Calu3 (cell line): ENCODE data around the gene NEK7. TPM values are rescaled to one million over a fixed set of nuclear protein-coding genes. Genes with fewer than 3 reads are reported as not detected.

Experiments used
- BruUV-seq: library from RNA; stranded (reverse); fragments of 400-500 nt; replicated peaks from 2 replicates; lab custom pipeline; 2021; lab: Mats Ljungman, UMichigan
- CTCF ChIA-PET: fragments of 300-600 bp; sonication (Branson Sonifier 250); formaldehyde crosslinking; loops from one replicate; lab custom pipeline; 2022; ENCODE audit warnings: antibody characterized with exemption; lab: Charles Lee
- DNase-seq: peaks from one replicate; pipeline ENCODE4 v3.0.0; 2022
- H3K27ac Mint-ChIP-seq: one replicate; pipeline ENCODE4 v1.8.0; 2022; ENCODE audit warnings: mixed read lengths; ENCODE audit not compliant: unreplicated experiment
- H3K27me3 Mint-ChIP-seq: one replicate; pipeline ENCODE4 v1.8.0; 2022; ENCODE audit warnings: mixed read lengths; ENCODE audit not compliant: unreplicated experiment
- H3K36me3 Mint-ChIP-seq: one replicate; pipeline ENCODE4 v1.8.0; 2022; ENCODE audit warnings: mild to moderate bottlenecking, moderate library complexity, mixed read lengths; ENCODE audit not compliant: insufficient read depth, unreplicated experiment
- H3K4me1 Mint-ChIP-seq: one replicate; pipeline ENCODE4 v1.8.0; 2022; ENCODE audit warnings: mild to moderate bottlenecking, low read depth, mixed read lengths; ENCODE audit not compliant: unreplicated experiment
- H3K4me3 Mint-ChIP-seq: one replicate; pipeline ENCODE4 v1.8.0; 2022; ENCODE audit warnings: mild to moderate bottlenecking, low read depth, moderate library complexity, mixed read lengths; ENCODE audit not compliant: unreplicated experiment
- H3K9me3 Mint-ChIP-seq: one replicate; pipeline ENCODE4 v1.8.0; 2022; ENCODE audit warnings: low read depth, mixed read lengths; ENCODE audit not compliant: unreplicated experiment
- intact Hi-C: fragments of 100-400 bp; cut with micrococcal nuclease; formaldehyde crosslinking; loops from one replicate; pipeline ENCODE4 v1.10.0; 2022; ENCODE audit not compliant: unreplicated experiment
- total RNA-seq: library from RNA; stranded (reverse); gene quantifications from 2 replicates; pipeline ENCODE4 v1.2.3, GENCODE V29; 2022
- TF ChIP-seq, protein P1 (sequence below): fragments of 200-600 bp; IDR thresholded peaks from one replicate; pipeline ENCODE4 v1.8.0; 2022; ENCODE audit warnings: antibody characterized with exemption; ENCODE audit not compliant: unreplicated experiment

NEK7 gene
- total RNA-seq, 1 experiment from 2014 or later: 145 TPM

DNA sequence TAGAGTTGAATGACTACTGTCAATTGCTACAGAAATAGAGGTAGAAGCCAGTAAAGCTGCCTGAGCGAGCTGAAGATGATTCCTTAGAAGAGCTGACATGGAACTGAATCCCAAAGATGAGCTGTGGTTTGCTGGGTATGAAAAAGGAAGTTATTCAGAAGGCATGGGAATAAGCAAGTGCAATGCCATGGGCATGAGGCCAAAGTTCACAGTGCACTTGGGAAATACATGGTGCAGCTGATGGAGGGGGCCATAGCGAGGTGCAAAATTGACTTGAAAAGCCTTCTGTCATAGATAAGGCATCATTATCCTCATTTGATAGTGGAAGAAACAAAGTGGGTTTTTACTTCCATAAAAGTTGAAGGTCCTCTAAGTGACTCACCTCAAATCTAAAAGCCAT lies 88.6 kb downstream of the NEK7 start:
- CTCF ChIA-PET: interaction anchor here (1.0 kb wide), 1 partner anchor 8 kb away, joined by 4 read pairs; no protein-coding TSS in a partner anchor
- BruUV-seq: no TSS peak
- TF ChIP-seq, protein P1, sequence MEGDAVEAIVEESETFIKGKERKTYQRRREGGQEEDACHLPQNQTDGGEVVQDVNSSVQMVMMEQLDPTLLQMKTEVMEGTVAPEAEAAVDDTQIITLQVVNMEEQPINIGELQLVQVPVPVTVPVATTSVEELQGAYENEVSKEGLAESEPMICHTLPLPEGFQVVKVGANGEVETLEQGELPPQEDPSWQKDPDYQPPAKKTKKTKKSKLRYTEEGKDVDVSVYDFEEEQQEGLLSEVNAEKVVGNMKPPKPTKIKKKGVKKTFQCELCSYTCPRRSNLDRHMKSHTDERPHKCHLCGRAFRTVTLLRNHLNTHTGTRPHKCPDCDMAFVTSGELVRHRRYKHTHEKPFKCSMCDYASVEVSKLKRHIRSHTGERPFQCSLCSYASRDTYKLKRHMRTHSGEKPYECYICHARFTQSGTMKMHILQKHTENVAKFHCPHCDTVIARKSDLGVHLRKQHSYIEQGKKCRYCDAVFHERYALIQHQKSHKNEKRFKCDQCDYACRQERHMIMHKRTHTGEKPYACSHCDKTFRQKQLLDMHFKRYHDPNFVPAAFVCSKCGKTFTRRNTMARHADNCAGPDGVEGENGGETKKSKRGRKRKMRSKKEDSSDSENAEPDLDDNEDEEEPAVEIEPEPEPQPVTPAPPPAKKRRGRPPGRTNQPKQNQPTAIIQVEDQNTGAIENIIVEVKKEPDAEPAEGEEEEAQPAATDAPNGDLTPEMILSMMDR: no peak
- Mint-ChIP-seq H3K4me3 (no peak overlapping the region), H3K4me1 (peaks cover 21% of the 10 kb centered on the region), H3K27me3 (no peaks in the 10 kb centered on the region), H3K9me3 (no peaks in the 10 kb centered on the region), H3K36me3 (peaks cover 4% of the 10 kb centered on the region), H3K27ac (no peak overlapping the region)
- intact Hi-C loops: no loop called here
- no peak for DNase-seq

- no TSS peak for BruUV-seq
- DNase-seq: no peak
- TF ChIP-seq, protein P1: no peak
- Mint-ChIP-seq H3K27me3 (no peaks in the 10 kb centered on the region), H3K9me3 (no peaks in the 10 kb centered on the region), H3K36me3 (peaks cover 1% of the 10 kb centered on the region), H3K27ac (no peak overlapping the region), H3K4me1 (peaks cover 19% of the 10 kb centered on the region), H3K4me3 (no peak overlapping the region)
- CTCF ChIA-PET: no interaction called here
- intact Hi-C loops: no loop called here
Measured at GRCh38 chr1:198246337-198246736, 89.5 kb downstream of the NEK7 start.

DNA sequence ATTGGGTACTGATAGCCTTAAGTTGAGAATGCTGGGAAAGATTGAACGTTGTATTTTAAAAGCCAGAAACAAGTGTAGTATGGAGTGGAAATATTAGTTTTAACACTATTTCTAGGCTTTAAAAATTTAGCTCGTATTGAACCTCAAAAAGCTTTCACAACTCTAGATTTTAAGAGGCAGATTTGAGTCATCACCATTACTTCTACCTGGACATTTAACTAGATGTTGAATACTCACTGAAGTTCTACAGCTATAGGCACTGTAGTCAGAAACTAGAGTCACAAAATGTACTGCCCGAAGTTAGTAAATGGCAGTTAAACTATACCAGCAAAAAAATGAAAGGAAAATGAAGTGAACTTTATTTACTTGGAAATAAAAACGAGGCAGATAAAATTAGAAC lies 96.5 kb downstream of the NEK7 start:
- no peaks in the 10 kb centered on the region for H3K36me3 Mint-ChIP-seq
- H3K27ac Mint-ChIP-seq: peak overlapping the region; percentile 66
- no peaks in the 10 kb centered on the region for H3K9me3 Mint-ChIP-seq
- CTCF ChIA-PET: interaction anchor here (0.7 to 1.0 kb wide), 3 partner anchors 8 to 433 kb away, joined by 3 to 4 read pairs (median 4); no protein-coding TSS in a partner anchor
- intact Hi-C loops: no loop called here
- no peaks in the 10 kb centered on the region for H3K27me3 Mint-ChIP-seq
- DNase-seq: no peak
- BruUV-seq: no TSS peak
- H3K4me3 Mint-ChIP-seq: no peak overlapping the region
- peaks cover 48% of the 10 kb centered on the region for H3K4me1 Mint-ChIP-seq
- TF ChIP-seq, protein P1: no peak

GRCh38 chr1:198253668-198254067 lies 96.9 kb downstream of the NEK7 start:
- peak; percentile 15 for DNase-seq
- no peaks in the 10 kb centered on the region for H3K36me3 Mint-ChIP-seq
- peaks cover 48% of the 10 kb centered on the region for H3K4me1 Mint-ChIP-seq
- CTCF ChIA-PET: interaction anchor here (0.7 to 1.0 kb wide), 3 partner anchors 9 to 432 kb away, joined by 3 to 4 read pairs (median 4); no protein-coding TSS in a partner anchor
- intact Hi-C loops: no loop called here
- BruUV-seq: no TSS peak
- H3K27ac Mint-ChIP-seq: peak overlapping the region; percentile 66
- no peak overlapping the region for H3K4me3 Mint-ChIP-seq
- no peaks in the 10 kb centered on the region for H3K9me3 Mint-ChIP-seq
- TF ChIP-seq, protein P1: no peak
- no peaks in the 10 kb centered on the region for H3K27me3 Mint-ChIP-seq
